ENCODE data around the gene ADM2. TPM values are rescaled to one million over a fixed set of nuclear protein-coding genes. Genes with fewer than 3 reads are reported as not detected.
A peak's percentile ranks its signal among the peaks of the same experiment; 100 is the strongest.

Gene ADM2
- total RNA-seq, 1 donor from 2014 or later: 5.4 TPM

DNA sequence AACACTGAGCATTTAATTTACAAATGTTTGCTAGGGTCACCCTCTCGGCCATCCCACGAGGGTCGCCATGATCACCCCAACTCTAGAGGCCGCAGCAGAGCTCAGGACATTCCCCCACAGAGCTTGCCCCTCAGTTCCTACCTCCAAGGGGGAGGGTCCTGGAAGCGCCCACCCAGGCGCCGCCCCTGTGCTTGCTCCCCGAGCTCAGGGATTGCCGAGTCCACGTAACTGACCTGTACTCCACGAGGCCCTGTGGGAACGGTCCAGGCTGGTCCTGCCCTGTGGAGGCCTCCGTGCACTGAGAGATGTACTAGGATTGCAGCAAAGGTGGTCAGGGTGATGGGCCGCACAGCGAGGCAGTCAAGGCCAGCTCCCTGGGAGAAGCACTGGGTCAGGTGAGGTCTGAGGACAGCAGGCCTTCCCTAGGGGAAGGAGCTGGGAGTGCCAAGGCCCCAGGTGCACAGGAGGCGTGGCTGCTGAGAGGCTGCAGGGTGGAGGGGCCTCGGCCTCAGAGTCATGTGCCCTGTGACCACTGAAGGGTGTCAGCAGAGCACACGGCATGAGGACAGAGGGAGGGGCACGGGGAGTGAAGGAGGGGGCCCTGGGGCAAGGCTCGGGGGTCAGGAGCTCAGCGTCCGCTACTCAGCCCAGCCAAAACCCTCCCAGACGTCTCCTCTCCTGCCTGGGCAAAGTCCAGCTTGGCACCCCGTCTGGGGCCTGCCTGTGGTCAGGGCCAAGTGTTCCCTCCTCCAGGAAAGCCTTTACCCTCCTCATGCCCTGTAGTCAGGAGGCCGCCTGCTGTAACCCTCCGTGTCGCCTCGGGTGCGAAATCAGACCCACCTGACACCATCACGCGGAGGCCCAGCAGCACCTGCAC lies 2.9 kb downstream of the ADM2 start:
- no peak for DNase-seq (ENCODE audit: extremely low read depth, low read depth, low spot score)

GRCh38 chr22:50485221-50486131 lies 4.1 kb downstream of the ADM2 start:
- DNase-seq (ENCODE audit: extremely low read depth, low read depth, low spot score): no peak

DNA sequence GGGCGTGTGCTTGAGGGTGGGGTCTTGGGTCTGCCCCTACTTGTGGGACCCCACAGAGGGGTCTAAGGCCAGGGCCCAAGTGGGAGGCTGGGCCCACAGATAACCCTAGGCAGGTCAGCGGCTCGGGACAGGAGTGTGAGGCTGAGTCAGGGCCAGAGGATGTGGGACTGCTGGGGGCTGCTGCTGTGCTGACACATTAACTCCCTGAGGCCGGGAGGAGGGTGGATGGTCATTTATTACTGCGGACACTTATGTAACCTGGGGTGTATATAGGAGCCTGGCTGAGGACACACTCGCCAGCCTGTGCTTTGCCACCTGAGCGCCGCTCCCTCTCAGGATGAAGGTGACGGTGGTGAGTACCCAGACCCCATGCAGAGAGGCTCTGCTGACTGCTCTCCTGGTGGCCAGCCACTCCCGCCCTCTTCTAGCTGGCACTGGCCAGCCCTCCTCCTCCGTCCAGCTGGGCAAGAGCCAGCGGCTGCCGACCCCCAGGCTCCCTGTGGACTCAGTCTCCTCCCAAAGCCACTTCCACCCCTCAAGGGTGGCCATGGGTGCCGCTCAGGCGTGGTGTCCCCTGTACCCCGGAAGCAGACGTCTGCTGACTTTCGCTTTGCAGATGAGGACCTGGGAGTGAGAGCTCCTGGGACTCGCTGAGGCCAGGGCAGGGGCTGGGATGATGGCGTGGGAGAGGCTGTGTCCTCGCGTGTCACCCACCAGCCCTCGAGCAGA lies 5.4 kb downstream of the ADM2 start, which contains the start of gene MIOX:
TSS of gene MIOX (plus strand) at position 299 of the 729 bp plus-strand sequence. CDS start at position 338, 39 bp downstream.
- DNase-seq (ENCODE audit: extremely low read depth, low read depth, low spot score): no peak

GRCh38 chr22:50487290-50488005 lies 6.1 kb downstream of the ADM2 start:
- no peak for DNase-seq (ENCODE audit: extremely low read depth, low read depth, low spot score)

DNA sequence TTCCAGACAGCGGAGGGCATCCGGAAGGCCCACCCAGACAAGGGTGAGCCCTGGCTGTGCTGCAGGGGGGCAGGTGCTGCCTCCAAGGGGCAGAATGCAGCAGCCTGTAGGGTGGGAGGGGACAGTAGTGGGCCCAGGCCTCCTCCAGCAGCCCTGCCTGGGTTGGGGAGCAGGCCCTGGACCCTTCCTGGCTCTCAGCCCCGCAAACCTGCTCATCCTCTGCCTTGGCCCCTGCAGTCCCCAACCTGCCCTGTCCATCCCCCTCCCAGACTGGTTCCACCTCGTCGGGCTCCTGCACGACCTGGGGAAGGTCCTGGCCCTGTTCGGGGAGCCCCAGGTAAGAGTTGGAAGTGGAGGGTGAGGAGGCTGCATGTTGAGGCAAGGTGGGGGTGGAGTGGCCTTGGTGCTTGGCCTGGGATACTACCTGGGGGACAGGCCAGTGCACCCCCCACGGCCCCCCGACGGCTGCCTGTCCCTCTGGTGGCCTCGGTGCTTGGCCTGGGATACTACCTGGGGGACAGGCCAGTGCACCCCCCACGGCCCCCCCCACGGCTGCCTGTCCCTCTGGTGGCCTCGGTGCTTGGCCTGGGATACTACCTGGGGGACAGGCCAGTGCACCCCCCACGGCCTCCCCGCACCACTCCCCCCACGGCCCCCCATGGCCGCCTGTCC lies 6.8 kb downstream of the ADM2 start:
- DNase-seq (ENCODE audit: extremely low read depth, low read depth, low spot score): no peak

DNA sequence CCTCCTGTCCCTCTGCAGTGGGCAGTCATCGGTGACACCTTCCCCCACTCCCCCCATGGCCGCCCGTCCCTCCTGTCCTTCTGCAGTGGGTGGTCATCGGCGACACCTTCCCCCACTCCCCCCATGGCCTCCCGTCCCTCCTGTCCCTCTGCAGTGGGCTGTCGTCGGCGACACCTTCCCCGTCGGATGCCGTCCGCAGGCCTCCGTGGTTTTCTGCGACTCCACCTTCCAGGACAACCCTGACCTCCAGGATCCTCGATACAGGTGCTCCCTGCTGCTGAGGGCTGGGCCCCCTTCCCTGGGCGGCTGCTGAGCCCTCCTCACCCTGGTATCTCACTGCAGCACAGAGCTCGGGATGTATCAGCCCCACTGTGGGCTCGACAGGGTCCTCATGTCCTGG lies 7.5 kb downstream of the ADM2 start:
- DNase-seq (ENCODE audit: extremely low read depth, low read depth, low spot score): no peak

DNA sequence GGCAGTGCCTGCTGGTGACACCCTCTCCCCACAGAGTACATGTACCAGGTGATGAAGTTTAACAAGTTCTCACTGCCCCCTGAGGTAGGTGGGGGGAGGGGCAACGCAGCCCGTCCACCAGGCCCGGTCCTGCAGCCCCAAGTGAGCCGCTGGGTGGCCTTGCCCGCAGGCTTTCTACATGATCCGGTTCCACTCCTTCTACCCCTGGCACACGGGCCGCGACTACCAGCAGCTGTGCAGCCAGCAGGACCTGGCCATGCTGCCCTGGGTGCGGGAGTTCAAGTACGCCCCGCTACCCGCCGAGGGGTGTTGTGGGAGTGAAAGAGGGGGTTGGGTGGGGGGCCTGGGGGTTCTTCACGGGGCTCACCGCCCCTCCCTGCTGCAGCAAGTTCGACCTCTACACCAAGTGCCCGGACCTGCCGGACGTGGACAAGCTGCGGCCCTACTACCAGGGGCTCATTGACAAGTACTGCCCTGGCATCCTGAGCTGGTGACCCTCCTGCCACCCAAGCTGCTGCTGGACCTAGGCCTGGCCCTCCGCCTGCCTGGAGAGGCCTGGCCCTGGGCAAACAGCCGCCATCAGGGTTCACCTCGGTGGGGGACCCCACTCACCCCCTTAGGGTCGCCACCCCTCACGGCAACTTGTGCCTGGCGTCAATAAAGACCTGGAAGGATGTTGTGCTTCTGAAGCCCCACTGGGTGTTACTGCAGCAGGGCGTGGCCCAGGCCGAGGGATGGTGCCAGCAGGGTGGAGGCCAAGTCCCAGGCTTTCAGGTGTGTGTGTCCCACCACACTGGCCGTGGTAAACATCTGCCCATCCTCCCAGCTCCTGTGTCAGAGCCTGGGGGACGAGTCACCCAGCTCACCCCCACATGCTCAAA lies 8.3 kb downstream of the ADM2 start:
- no peak for DNase-seq (ENCODE audit: extremely low read depth, low read depth, low spot score)

DNA sequence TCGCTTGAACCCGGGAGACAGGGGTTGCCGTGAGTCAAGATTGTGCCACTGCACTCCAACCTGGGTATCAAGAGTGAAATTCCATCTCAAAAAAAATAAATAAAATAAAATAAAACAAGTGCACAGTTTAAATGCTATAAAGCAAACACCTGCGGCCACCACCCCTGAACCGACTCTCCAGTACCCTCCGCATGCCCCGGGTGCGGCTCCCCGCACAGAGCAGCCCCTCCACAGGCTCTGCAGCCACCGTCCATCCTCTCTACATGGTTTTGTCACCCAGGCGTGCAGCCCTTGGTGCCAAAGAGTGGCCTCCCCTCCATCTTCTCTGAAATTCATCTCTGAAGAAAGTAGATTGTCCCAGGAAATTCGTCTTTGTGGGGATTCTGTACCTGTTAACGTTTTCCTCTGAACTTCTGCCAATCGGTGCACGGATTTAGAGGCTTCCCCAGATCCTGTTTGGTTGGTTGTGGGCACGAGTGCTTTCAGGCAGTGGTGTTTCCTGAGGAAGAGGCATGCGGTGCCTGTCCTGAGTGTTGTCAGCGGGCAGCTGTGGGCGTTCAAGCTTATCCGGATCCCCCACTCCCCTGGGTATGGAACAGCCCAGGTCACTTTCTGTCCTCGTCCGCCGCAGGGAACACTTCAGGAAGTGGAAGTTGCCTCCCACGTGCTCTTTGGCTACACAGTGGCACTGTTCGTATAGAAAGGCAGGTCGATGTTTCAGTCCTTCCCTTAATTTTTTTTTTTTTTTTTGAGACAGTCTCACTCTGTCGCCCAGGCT lies 9.4 kb downstream of the ADM2 start:
- no peak for DNase-seq (ENCODE audit: extremely low read depth, low read depth, low spot score)

DNA sequence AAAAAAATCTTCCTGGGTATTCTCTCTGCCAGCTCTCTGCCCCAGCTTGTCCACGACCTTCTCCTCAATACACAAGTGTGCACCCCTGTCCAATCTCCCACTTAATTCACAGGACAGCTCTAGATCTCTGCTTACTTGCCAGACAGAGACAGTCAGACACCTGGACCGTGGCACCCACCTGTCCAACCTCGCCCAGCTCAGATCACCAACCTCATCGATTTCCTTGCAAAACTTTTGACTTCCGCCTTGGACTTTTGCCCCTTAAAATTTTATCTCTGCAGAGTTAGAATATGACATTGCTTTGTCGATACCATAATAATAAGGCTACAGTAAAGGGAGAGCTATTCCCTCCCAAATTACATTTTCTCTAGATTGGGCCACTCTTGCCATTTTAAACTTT lies 15.8 kb downstream of the ADM2 start:
- no peak for DNase-seq (ENCODE audit: extremely low read depth, low read depth, low spot score)

GRCh38 chr22:50498322-50498890 lies 17.1 kb downstream of the ADM2 start:
- DNase-seq (ENCODE audit: extremely low read depth, low read depth, low spot score): peak; percentile 34

DNA sequence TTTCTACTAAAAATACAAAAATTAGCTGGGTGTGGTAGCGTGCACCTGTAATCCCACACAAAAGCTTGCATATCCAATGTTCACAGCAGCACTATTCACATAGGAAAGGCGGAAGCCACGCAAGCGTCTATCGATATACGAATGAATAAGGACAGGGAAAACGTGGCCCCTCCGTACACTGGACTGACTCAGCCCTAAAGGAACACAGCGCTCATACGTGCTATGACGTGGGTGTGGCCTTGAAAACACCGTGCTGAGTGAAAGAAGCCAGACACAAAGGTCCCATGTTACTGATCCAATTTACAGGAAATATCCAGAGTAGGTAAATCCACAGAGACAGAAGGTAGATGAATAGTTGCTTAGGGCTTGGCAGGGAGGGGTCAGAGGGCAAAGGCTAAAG lies 19.1 kb downstream of the ADM2 start:
- DNase-seq (ENCODE audit: extremely low read depth, low read depth, low spot score): no peak

GRCh38 chr22:50502096-50502495 lies 20.8 kb downstream of the ADM2 start:
- DNase-seq (ENCODE audit: extremely low read depth, low read depth, low spot score): no peak

- no peak for DNase-seq (ENCODE audit: extremely low read depth, low read depth, low spot score)
These were observed 21.5 kb downstream of the ADM2 start for GRCh38 chr22:50502628-50503474.

DNA sequence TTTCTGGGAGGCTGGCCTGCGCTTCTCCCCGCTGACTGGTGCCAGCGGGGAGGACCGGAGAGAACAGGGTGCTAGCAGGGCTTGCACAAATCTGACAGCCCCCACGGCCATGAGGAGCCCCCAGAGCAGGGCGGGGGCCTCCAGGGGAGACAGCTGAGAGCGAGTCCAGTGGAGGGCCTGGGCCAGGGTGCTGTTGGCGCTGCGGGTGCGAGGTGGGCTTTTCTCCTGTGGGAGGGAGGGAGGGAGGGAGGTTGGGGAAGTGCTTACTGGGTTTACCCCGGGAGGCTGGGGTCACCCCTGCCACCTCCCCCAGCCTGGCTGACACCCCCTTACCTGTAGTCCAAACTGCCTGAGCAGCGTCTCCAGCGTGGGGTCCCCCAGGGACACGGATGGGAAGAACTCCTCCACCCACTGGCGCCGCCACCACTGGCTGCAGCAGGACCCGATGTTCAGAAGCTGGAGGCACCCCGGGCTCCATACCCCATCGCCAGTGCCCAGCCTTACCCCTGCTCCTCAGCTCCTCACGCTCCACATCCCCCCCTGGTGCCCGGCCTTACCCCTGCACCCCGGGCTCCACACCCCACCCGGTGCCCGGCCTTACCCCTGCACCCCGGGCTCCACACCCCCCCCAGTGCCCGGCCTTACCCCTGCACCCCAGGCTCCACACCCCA lies 22.3 kb downstream of the ADM2 start:
- DNase-seq (ENCODE audit: extremely low read depth, low read depth, low spot score): no peak

GRCh38 chr22:50504369-50505211 lies 23.2 kb downstream of the ADM2 start:
- no peak for DNase-seq (ENCODE audit: extremely low read depth, low read depth, low spot score)

Data from glomerular endothelial cell (primary cell).